Stimulated activated naive CD8-positive, alpha-beta T cell treated with anti-CD3 and anti-CD28 coated beads, Interleukin-15, amount 100 ng/mL, for 72 hours (primary cell): ENCODE results near the gene LBX1.

Experiments used
- ATAC-seq: fragments of 150-1000 bp; cut with Tn5 transposase; 2 replicates; pipeline ENCODE4 v1.10.0; 2021; ENCODE audit warnings: mild to moderate bottlenecking, moderate library complexity
- DNase-seq, 2 donors: peaks; one replicate each; pipeline ENCODE4 v3.0.0; 2021 to 2022
- H3K27ac Mint-ChIP-seq, 2 donors: one replicate each; pipeline ENCODE4 v1.8.0; 2022; ENCODE audit warnings: mild to moderate bottlenecking in 2 of 2, mixed read lengths in 2 of 2, moderate library complexity in 2 of 2
- H3K27me3 Mint-ChIP-seq: one replicate; pipeline ENCODE4 v1.8.0; 2022; ENCODE audit warnings: mixed read lengths
- H3K4me1 Mint-ChIP-seq: one replicate; pipeline ENCODE4 v1.8.0; 2022; ENCODE audit warnings: mild to moderate bottlenecking, mixed read lengths
- H3K4me3 Mint-ChIP-seq, 2 donors: one replicate each; pipeline ENCODE4 v1.8.0; 2022; ENCODE audit warnings: mild to moderate bottlenecking in 2 of 2, mixed read lengths in 2 of 2, moderate library complexity in 1 of 2
- H3K9me3 Mint-ChIP-seq, 2 donors: one replicate each; pipeline ENCODE4 v1.8.0; 2022; ENCODE audit warnings: mixed read lengths in 2 of 2

LBX1 gene

GRCh38 chr10:101233443-101233842 lies 4.2 kb upstream of the LBX1 start:
- H3K27me3 Mint-ChIP-seq: peaks cover 99% of the 10 kb centered on the region

GRCh38 chr10:101231912-101232689 lies 2.8 kb upstream of the LBX1 start:
- no peaks in the 10 kb centered on the region for H3K9me3 Mint-ChIP-seq

More at GRCh38 chr10:101233443-101233842, 4.2 kb upstream of the LBX1 start:
- no peak overlapping the region for H3K27ac Mint-ChIP-seq
- no peak for ATAC-seq
- peaks cover 44% of the 10 kb centered on the region for H3K4me1 Mint-ChIP-seq
- DNase-seq: no peak
- H3K9me3 Mint-ChIP-seq: no peaks in the 10 kb centered on the region
- H3K4me3 Mint-ChIP-seq: no peak overlapping the region

GRCh38 chr10:101231092-101231491 lies 1.8 kb upstream of the LBX1 start:
- Mint-ChIP-seq H3K9me3 (no peaks in the 10 kb centered on the region), H3K27ac (no peak overlapping the region), H3K4me3 (no peak overlapping the region), H3K4me1 (peaks cover 42% of the 10 kb centered on the region), H3K27me3 (peaks cover 99% of the 10 kb centered on the region)
- ATAC-seq: no peak
- DNase-seq: no peak

More at GRCh38 chr10:101231912-101232689, 2.8 kb upstream of the LBX1 start:
- no peak overlapping the region for H3K27ac Mint-ChIP-seq
- H3K4me3 Mint-ChIP-seq: no peak overlapping the region
- peaks cover 99% of the 10 kb centered on the region for H3K27me3 Mint-ChIP-seq
- H3K4me1 Mint-ChIP-seq: peaks cover 44% of the 10 kb centered on the region
- no peak for ATAC-seq
- DNase-seq: no peak

- peak overlapping the region; percentile 25 to 62 for H3K4me3 Mint-ChIP-seq
Observed at GRCh38 chr10:101230183-101230917, 1.1 kb upstream of the LBX1 start.

GRCh38 chr10:101228966-101229265 lies 347 bp downstream of the LBX1 start:
- Mint-ChIP-seq H3K4me1 (peaks cover 51% of the 10 kb centered on the region), H3K4me3 (peak overlapping the region; percentile 26 to 62)

More at GRCh38 chr10:101230183-101230917, 1.1 kb upstream of the LBX1 start:
- H3K27ac Mint-ChIP-seq: peak overlapping the region in 1 of 2 donors; percentile 93
- peaks cover 99% of the 10 kb centered on the region for H3K27me3 Mint-ChIP-seq
- no peaks in the 10 kb centered on the region for H3K9me3 Mint-ChIP-seq
- peaks cover 42% of the 10 kb centered on the region for H3K4me1 Mint-ChIP-seq
- ATAC-seq (no peak), DNase-seq (no peak)

GRCh38 chr10:101228153-101228965 lies 904 bp downstream of the LBX1 start:
- Mint-ChIP-seq H3K9me3 (no peaks in the 10 kb centered on the region), H3K27ac (no peak overlapping the region), H3K4me3 (peak overlapping the region in 1 of 2 donors; percentile 30), H3K27me3 (peaks cover 99% of the 10 kb centered on the region), H3K4me1 (peaks cover 56% of the 10 kb centered on the region)
- ATAC-seq: peak; percentile 22
- DNase-seq: peak in 1 of 2 donors; percentile 25

More at GRCh38 chr10:101228966-101229265, 347 bp downstream of the LBX1 start:
- H3K27me3 Mint-ChIP-seq: peaks cover 99% of the 10 kb centered on the region
- ATAC-seq (no peak), DNase-seq (no peak)
- H3K27ac Mint-ChIP-seq: no peak overlapping the region
- H3K9me3 Mint-ChIP-seq: no peaks in the 10 kb centered on the region

- Mint-ChIP-seq H3K9me3 (no peaks in the 10 kb centered on the region), H3K4me3 (peak overlapping the region; percentile 47 to 64), H3K27ac (no peak overlapping the region), H3K27me3 (peaks cover 99% of the 10 kb centered on the region), H3K4me1 (peaks cover 62% of the 10 kb centered on the region)
- ATAC-seq: no peak
- DNase-seq: no peak
Observed at GRCh38 chr10:101227429-101228152, 1.7 kb downstream of the LBX1 start.

- no peaks in the 10 kb centered on the region for H3K9me3 Mint-ChIP-seq
- DNase-seq (no peak), ATAC-seq (no peak)
- peaks cover 99% of the 10 kb centered on the region for H3K27me3 Mint-ChIP-seq
- peaks cover 70% of the 10 kb centered on the region for H3K4me1 Mint-ChIP-seq
- peak overlapping the region; percentile 74 to 81 for H3K4me3 Mint-ChIP-seq
- no peak overlapping the region for H3K27ac Mint-ChIP-seq
Observed at GRCh38 chr10:101226491-101227428, 2.5 kb downstream of the LBX1 start.

GRCh38 chr10:101225846-101226421 lies 3.3 kb downstream of the LBX1 start:
- H3K4me3 Mint-ChIP-seq: peak overlapping the region; percentile 74 to 81
- peaks cover 77% of the 10 kb centered on the region for H3K4me1 Mint-ChIP-seq
- peaks cover 99% of the 10 kb centered on the region for H3K27me3 Mint-ChIP-seq
- H3K9me3 Mint-ChIP-seq: no peaks in the 10 kb centered on the region
- H3K27ac Mint-ChIP-seq: no peak overlapping the region
- ATAC-seq: no peak
- no peak for DNase-seq

GRCh38 chr10:101224910-101225823 lies 4.1 kb downstream of the LBX1 start:
- Mint-ChIP-seq H3K4me1 (peaks cover 71% of the 10 kb centered on the region), H3K27ac (peak overlapping the region in 1 of 2 donors; percentile 7), H3K4me3 (peak overlapping the region; percentile 39 to 41), H3K27me3 (peaks cover 99% of the 10 kb centered on the region), H3K9me3 (no peaks in the 10 kb centered on the region)
- DNase-seq (no peak), ATAC-seq (no peak)

GRCh38 chr10:101224060-101224909 lies 5.0 kb downstream of the LBX1 start:
- DNase-seq: no peak
- Mint-ChIP-seq H3K9me3 (no peaks in the 10 kb centered on the region), H3K4me1 (peaks cover 66% of the 10 kb centered on the region), H3K27me3 (peaks cover 99% of the 10 kb centered on the region), H3K4me3 (peak overlapping the region in 1 of 2 donors; percentile 0), H3K27ac (peak overlapping the region in 1 of 2 donors; percentile 48)
- ATAC-seq: no peak

- Mint-ChIP-seq H3K4me1 (peaks cover 64% of the 10 kb centered on the region), H3K9me3 (no peaks in the 10 kb centered on the region), H3K27me3 (peaks cover 100% of the 10 kb centered on the region), H3K27ac (peak overlapping the region in 1 of 2 donors; percentile 6), H3K4me3 (peak overlapping the region; percentile 33 to 54)
- ATAC-seq (no peak), DNase-seq (no peak)
Observed at GRCh38 chr10:101223274-101224059, 5.8 kb downstream of the LBX1 start.
